Stomach (tissue), 9 donors: Measurements from ENCODE around the gene INPP1. TPM values are rescaled to one million over a fixed set of nuclear protein-coding genes. Genes with fewer than 3 reads are reported as not detected.
A peak's percentile ranks its signal among the peaks of the same experiment; 100 is the strongest.

ENCODE experiments used
- DNase-seq, 2 donors: peaks; one replicate each; pipeline versions ENCODE4 v3.0.0 to v3.0.0-alpha.2; 2013 to 2019
- H3K27ac ChIP-seq, 5 donors: fragments of 200-600 bp in 4 of 5; sonication (generic) in 4 of 5; one replicate each; pipeline ENCODE4 v1.5.1; 2013 to 2019; ENCODE audit warnings: mild to moderate bottlenecking in 1 of 5, moderate library complexity in 1 of 5
- H3K27me3 ChIP-seq, 3 donors: fragments of 200-600 bp; sonication (generic); one replicate each; pipeline ENCODE4 v1.5.1; 2017 to 2019; ENCODE audit warnings: mixed run types in 1 of 3
- H3K36me3 ChIP-seq, 4 donors: fragments of 200-600 bp; sonication (generic); 1 replicate in 3 of 4; 2 replicates in 1 of 4; pipeline ENCODE4 v1.5.1; 2016 to 2019
- H3K4me1 ChIP-seq, 4 donors: fragments of 200-600 bp; sonication (generic); one replicate each; pipeline ENCODE4 v1.5.1; 2016 to 2019
- H3K4me3 ChIP-seq, 4 donors: fragments of 200-600 bp; sonication (generic) in 3 of 4; one replicate each; pipeline ENCODE4 v1.5.1; 2016 to 2019; ENCODE audit warnings: mild to moderate bottlenecking in 1 of 4
- H3K9me3 ChIP-seq, 4 donors: fragments of 200-600 bp; sonication (generic); one replicate each; pipeline ENCODE4 v1.5.1; 2016 to 2019
- EP300 ChIP-seq: sonication (generic); formaldehyde crosslinking; IDR thresholded peaks from one replicate; pipeline ENCODE4 v1.6.1; 2017; ENCODE audit warnings: antibody characterized with exemption
- POLR2A ChIP-seq, 4 donors: fragments of 450-650 bp; IDR thresholded peaks; one replicate each; pipeline ENCODE4 v1.6.1; 2016; ENCODE audit warnings: antibody characterized with exemption in 4 of 4, control low read depth in 2 of 4, mild to moderate bottlenecking in 1 of 4, moderate library complexity in 1 of 4
- POLR2AphosphoS5 ChIP-seq, 3 donors: sonication (generic); formaldehyde crosslinking; IDR thresholded peaks; one replicate each; pipeline ENCODE4 v1.6.1; 2016; ENCODE audit warnings: antibody characterized with exemption in 3 of 3
- WGBS, 5 donors: extraction: QIAGEN DNeasy Blood & Tissue Kit in 3 of 5; methylation state at CpG; one replicate each; pipeline versions ENCODE4 v1.1.5 to v1.1.7; 2013 to 2018; 5-methylcytosine and 5-hydroxymethylcytosine counted together
- intact Hi-C: fragments of 100-400 bp; cut with DNase I; formaldehyde crosslinking; loops from one replicate; pipeline ENCODE4 v1.15.1; 2023; ENCODE audit warnings: low total_unique reads
- polyA plus RNA-seq, 3 donors: library from polyadenylated mRNA; stranded (reverse); fragments of 200-250 nt; gene quantifications; one replicate each; pipeline ENCODE4 v1.2.3, GENCODE V29; 2013
- total RNA-seq, 5 donors: library from RNA; depleted of rRNA; stranded (reverse); fragments of >200 nt; gene quantifications; one replicate each; pipeline versions ENCODE4 v1.1.0 to v1.2.3, GENCODE V29; 2014 to 2016
- TF ChIP-seq, protein P1 (sequence below), 7 experiments: fragments of 450-650 bp in 4 of 7; fragments of 200-600 bp in 3 of 7; sonication (generic) in 3 of 7; IDR thresholded peaks; one replicate each; pipeline ENCODE4 v1.5.1; 2016 to 2019; ENCODE audit warnings: antibody characterized with exemption in 7 of 7, control low read depth in 2 of 7, mild to moderate bottlenecking in 1 of 7
- donor health status: healthy with polysubstance abuse.
- donor health status: Bipolar disorder and iron deficiency.
- donor health status: healthy.

Gene INPP1
- total and polyA plus RNA-seq, 8 donors, result 4.2 to 51.0 (median 25.5) TPM; not detected in 1

DNA sequence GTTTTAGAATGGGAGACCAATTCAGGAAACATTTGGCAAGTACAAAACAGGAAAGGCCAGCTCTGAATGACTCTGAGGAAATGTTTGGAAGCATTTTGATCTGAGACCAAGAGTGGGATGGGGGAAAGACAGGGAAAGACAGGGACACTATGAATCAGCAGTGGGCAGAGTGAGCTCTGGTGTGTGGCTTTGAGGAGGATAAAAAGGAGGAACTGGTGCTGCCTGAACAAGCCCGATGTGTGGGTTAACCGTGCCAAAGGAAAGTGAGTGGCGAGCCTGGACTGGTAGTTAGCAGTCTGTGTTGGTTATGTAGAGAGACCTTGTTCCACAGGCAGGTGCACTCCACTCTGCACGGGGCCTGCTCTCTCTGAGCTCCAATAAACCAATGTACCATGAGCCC lies 70.0 kb downstream of the INPP1 start:
- Histone ChIP-seq H3K4me1 (peaks cover 37 to 89% (median 52%) of the 10 kb centered on the region in 4 donors), H3K4me3 (no peak overlapping the region), H3K36me3 (no peaks in the 10 kb centered on the region), H3K27ac (peak overlapping the region in 2 of 5 donors; percentile 24 to 42), H3K9me3 (no peaks in the 10 kb centered on the region), H3K27me3 (no peaks in the 10 kb centered on the region)
- no peak for DNase-seq
- WGBS, 5 donors, result 50 to 69% (median 65%) methylated on average over 4 of the region's 4 CpGs
- intact Hi-C loops, result no loop called here
- TF ChIP-seq POLR2A (IDR thresholded peaks at IDR 0.05) (no peak), EP300 (no peak), POLR2AphosphoS5 (IDR thresholded peaks at IDR 0.05) (no peak)
- TF ChIP-seq, protein P1, sequence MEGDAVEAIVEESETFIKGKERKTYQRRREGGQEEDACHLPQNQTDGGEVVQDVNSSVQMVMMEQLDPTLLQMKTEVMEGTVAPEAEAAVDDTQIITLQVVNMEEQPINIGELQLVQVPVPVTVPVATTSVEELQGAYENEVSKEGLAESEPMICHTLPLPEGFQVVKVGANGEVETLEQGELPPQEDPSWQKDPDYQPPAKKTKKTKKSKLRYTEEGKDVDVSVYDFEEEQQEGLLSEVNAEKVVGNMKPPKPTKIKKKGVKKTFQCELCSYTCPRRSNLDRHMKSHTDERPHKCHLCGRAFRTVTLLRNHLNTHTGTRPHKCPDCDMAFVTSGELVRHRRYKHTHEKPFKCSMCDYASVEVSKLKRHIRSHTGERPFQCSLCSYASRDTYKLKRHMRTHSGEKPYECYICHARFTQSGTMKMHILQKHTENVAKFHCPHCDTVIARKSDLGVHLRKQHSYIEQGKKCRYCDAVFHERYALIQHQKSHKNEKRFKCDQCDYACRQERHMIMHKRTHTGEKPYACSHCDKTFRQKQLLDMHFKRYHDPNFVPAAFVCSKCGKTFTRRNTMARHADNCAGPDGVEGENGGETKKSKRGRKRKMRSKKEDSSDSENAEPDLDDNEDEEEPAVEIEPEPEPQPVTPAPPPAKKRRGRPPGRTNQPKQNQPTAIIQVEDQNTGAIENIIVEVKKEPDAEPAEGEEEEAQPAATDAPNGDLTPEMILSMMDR (IDR thresholded peaks at IDR 0.05), result no peak

DNA sequence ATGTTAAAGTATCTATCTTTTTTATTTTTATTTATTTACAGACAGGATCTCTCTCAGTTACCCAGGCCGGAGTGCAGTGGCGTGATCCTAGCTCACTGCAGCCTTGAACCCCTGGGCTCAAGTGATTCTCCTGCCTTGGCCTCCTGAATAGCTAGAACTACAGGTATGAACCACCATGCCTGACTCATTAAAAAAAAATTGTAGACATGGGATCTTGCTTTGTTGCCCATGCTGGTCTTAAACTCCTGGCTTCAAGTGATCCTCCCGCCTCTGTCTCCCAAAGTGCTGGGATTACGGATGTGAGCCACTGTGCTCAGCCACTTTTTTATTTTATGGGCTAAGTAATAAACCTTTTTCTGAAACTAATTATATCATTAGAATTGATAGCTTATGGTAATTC lies 71.9 kb downstream of the INPP1 start:
- peaks cover 0 to 5% (median 0%) of the 10 kb centered on the region in 4 donors for H3K36me3 ChIP-seq
- no peaks in the 10 kb centered on the region for H3K27me3 ChIP-seq
- no peak overlapping the region for H3K4me3 ChIP-seq
- DNase-seq, result no peak
- TF ChIP-seq POLR2AphosphoS5 (IDR thresholded peaks at IDR 0.05), result no peak
- no peak for TF ChIP-seq POLR2A (IDR thresholded peaks at IDR 0.05)
- TF ChIP-seq, protein P1 (IDR thresholded peaks at IDR 0.05), result no peak
- no peak for TF ChIP-seq EP300
- intact Hi-C loops, result no loop called here
- peaks cover 23 to 89% (median 44%) of the 10 kb centered on the region in 4 donors for H3K4me1 ChIP-seq
- H3K9me3 ChIP-seq, result no peaks in the 10 kb centered on the region
- peak overlapping the region in 1 of 5 donors; percentile 44 for H3K27ac ChIP-seq
- 94 to 99% (median 98%) methylated on average over 4 of the region's 4 CpGs for WGBS, 5 donors

DNA sequence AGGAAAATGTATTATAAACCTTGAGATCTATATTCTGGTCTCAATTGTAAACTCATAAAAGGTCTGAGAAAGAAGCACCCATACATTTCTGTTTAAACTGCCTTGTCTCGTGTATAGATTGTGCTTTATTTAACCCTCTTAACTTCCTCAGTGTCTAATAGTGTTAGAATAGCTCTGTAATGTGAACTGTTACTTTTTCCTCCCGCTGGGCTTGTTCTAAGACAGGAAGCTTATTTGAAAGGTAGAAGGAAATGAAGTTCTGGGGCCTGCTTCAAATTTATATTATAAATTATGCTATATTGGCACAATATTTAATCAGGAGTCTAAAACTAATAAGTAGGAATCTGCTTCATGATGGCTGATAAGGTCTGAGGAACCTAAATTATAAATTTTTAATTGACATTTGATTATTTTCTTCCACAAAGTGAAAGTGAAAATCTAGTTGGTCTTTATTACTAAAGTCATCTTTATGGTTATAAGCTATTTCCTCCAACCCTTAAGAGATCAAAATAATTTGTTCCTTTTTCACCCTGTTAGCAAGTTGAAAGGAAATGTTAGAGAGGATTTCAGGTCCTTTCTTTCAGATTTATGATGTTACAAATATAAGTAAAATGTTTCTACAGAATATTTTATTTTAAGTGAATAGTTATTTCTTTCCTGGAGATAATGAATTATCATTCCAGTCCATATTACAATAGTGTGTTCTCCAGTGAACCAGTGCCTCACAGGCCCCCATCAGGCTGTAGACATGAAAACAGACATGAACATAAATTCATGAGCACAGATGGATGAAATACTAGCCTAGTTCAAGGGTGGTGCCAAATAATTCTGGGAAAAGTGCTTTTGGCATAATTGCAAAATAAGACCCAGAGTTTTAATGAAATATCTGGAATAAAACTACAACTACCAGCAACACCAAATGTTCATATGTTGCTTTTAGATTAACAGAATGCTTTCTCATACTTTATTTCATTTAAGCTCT lies 72.7 kb downstream of the INPP1 start:
- no peak for DNase-seq
- Histone ChIP-seq H3K4me3 (no peak overlapping the region), H3K4me1 (peaks cover 15 to 81% (median 37%) of the 10 kb centered on the region in 4 donors), H3K9me3 (no peaks in the 10 kb centered on the region), H3K36me3 (peaks cover 0 to 5% (median 0%) of the 10 kb centered on the region in 4 donors), H3K27ac (peak overlapping the region in 2 of 5 donors; percentile 0 to 44), H3K27me3 (no peaks in the 10 kb centered on the region)
- no peak for TF ChIP-seq EP300
- no peak for TF ChIP-seq POLR2AphosphoS5 (IDR thresholded peaks at IDR 0.05)
- no peak for TF ChIP-seq POLR2A (IDR thresholded peaks at IDR 0.05)
- TF ChIP-seq, protein P1 (IDR thresholded peaks at IDR 0.05), result no peak
- intact Hi-C loops, result no loop called here
- WGBS, 5 donors, result 50 to 64% (median 55%) methylated on average over 2 of the region's 2 CpGs

DNA sequence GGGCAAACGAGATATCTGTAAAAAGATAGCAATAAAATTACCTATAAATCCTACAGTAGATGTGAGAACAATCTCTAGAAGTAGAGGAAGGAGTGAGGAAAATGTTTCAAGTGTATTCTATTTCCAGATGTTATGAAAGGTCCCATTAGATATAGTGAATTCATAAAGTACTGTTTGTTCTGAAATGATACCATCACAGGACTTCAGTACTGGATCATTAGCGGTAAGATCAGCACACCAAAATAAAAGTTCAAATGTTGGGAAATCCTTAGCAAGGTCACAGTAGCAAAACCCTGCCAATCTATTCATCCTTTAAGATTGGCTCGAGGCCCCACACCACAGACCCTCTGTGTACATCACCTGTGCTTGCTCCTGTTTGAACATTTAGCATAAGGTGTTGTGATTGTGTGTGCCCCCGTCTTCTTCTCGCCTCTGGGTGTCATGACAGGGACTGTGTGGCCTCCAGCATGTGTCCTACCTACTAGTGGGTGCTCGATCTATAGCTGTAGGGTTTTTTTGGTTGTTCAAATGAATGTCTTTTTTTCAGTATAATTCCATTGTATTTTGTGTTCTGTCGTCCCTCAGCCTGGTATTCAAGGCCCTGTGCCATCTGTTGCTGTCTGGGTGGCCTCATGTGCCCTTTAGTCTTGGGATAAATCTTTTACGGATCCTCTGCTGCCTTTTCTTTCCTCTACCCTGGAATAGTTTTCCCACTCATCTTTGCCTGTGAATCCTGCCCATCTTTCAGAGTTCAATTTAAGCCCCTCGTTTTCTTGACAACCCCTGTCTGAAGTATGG lies 73.9 kb downstream of the INPP1 start:
- TF ChIP-seq, protein P1 (IDR thresholded peaks at IDR 0.05), result no peak
- TF ChIP-seq POLR2AphosphoS5 (IDR thresholded peaks at IDR 0.05) (no peak), EP300 (no peak), POLR2A (IDR thresholded peaks at IDR 0.05) (no peak)
- Histone ChIP-seq H3K36me3 (peaks cover 0 to 5% (median 0%) of the 10 kb centered on the region in 4 donors), H3K4me3 (no peak overlapping the region), H3K9me3 (no peaks in the 10 kb centered on the region), H3K27ac (no peak overlapping the region), H3K4me1 (peaks cover 8 to 72% (median 30%) of the 10 kb centered on the region in 4 donors), H3K27me3 (no peaks in the 10 kb centered on the region)
- DNase-seq, result no peak
- intact Hi-C loops, result no loop called here
- 87 to 94% (median 91%) methylated on average over 9 of the region's 9 CpGs for WGBS, 5 donors
